ENCODE measurements around the gene PYGM.

- TF ChIP-seq, protein P1, sequence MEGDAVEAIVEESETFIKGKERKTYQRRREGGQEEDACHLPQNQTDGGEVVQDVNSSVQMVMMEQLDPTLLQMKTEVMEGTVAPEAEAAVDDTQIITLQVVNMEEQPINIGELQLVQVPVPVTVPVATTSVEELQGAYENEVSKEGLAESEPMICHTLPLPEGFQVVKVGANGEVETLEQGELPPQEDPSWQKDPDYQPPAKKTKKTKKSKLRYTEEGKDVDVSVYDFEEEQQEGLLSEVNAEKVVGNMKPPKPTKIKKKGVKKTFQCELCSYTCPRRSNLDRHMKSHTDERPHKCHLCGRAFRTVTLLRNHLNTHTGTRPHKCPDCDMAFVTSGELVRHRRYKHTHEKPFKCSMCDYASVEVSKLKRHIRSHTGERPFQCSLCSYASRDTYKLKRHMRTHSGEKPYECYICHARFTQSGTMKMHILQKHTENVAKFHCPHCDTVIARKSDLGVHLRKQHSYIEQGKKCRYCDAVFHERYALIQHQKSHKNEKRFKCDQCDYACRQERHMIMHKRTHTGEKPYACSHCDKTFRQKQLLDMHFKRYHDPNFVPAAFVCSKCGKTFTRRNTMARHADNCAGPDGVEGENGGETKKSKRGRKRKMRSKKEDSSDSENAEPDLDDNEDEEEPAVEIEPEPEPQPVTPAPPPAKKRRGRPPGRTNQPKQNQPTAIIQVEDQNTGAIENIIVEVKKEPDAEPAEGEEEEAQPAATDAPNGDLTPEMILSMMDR (IDR thresholded peaks at IDR 0.05), result no peak
- no peak for TF ChIP-seq POLR2A (IDR thresholded peaks at IDR 0.05)
Measured at GRCh38 chr11:64801561-64802369, 42.0 kb upstream of the PYGM start.
